GM19193 (cell line): ENCODE measurements around the gene MRPS6.

Experiments used
- POLR2A ChIP-seq: IDR thresholded peaks from 4 replicates; pipeline ENCODE4 v1.6.1; 2011; ENCODE audit not compliant: insufficient read depth, insufficient read length; ENCODE audit errors: extremely low read depth

Gene MRPS6

DNA sequence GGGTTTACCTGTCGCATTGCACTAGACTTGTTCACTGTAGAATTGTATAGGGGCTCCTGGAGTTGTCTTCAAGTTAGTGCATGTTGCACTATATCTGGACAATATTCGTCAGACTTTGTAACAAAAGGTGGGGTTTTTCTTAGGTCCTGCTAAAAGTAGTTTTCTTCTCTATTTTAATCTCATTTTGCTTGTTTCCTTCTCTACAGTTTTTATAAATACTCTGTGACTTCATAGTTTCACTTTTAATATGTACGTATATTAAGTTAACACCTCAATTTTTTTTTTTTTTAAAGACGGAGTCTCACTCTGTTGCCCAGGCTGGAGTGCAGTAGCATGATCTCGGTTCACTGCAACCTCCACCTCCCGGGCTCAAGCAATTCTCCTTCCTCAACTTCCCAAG, 26.5 kb upstream of the MRPS6 start:
- no peak for TF ChIP-seq POLR2A

GRCh38 chr21:34047835-34048234, 25.5 kb upstream of the MRPS6 start:
- no peak for TF ChIP-seq POLR2A

DNA sequence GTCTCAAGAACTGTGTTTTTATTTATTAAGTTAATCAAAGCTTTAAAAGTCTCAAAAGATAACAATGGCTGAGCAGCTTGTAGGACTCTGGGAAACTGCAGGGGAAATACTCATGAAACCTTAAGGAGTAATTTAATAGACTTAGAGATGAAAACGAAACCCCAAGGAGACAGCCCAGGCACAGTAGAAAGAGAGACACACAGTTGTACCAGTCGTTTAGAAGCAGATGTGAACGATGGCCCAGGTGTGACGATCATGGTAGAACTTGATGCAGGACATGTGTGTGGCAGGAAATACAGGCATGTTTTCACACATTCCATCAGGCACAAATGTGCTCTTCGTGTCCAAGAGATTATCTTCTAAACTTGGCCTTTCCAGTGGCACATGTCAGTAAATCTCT, 21.2 kb upstream of the MRPS6 start:
- TF ChIP-seq POLR2A, result no peak

DNA sequence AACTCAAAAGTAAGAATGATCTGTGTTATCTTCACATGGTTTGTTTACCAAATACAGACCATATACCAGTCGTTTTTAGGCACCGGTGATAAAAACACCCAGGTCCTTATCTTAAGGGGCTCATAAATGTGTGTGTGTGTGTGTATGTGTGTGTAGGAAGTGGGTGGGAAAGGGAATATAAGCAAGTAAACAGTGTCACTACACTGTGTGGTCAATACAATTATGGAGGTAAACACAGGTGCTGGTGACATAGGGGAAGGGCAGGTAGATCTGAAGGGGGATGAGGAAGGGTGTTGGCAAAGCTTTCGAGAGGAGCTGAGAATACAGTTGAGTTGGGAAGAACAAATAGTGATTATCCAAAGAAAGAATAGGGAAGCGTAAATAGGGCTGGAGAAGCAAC, 19.1 kb upstream of the MRPS6 start:
- no peak for TF ChIP-seq POLR2A

DNA sequence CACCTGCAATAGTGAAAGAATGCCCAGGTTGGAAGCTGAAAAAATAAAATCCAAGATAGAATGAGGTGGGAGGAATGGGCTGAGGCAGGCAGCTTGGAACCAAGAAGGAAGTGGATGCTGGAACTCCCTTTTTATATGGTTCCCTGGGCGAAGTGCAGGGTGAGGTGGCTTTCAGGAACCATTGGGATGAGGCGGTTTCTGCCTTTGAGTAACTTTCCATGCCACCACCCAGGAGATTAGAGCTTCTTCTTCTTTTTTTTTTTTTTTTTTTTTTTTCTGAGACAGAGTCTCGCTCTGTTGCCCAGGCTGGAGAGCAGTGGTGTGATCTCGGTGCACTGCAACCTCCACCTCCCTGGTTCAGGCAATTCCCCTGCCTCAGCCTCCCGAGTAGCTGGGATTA, 17.8 kb upstream of the MRPS6 start:
- no peak for TF ChIP-seq POLR2A

DNA sequence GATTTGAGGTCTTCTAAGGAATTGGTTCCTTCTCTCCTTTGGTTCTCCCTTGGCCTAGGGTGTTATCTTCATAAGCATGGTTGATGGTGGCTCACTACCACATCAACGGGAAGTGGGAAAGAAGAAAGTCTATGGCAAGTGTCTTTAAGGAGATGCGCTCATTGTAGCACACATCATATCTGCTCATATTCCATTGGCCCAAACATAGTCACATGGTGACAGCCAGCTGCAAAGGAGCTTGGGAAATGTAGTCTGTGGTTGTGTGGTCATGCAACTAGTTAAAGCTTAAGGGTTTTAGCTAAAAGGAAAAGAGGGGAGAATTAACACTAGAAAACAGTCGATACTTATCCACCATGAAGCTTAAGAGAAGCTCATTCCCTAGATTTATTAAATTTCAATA, 11.4 kb upstream of the MRPS6 start:
- TF ChIP-seq POLR2A, result no peak

DNA sequence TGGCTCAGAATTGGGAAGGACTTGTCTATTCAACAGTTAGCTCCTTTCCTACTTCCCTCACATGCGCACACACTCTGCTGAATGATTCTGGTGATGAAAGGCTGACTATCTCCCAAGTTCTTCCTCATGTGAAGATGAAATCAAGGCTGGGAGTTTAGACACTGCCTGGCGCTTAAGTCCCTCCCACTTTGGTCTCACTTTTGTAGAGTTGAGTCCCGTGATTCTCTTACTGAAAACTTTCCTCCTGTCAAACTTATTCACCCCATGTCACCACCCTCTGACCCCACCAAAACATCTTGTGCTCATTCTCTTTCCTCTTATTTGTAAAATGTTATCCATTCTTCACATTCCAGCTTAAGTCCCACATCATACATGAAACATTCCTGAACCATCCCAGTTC, 8.4 kb upstream of the MRPS6 start:
- TF ChIP-seq POLR2A, result no peak

- TF ChIP-seq POLR2A, result no peak
These were observed 1.7 kb upstream of the MRPS6 start for GRCh38 chr21:34071683-34072082.

- no peak for TF ChIP-seq POLR2A
These were observed 990 bp upstream of the MRPS6 start for GRCh38 chr21:34072145-34073031.

DNA sequence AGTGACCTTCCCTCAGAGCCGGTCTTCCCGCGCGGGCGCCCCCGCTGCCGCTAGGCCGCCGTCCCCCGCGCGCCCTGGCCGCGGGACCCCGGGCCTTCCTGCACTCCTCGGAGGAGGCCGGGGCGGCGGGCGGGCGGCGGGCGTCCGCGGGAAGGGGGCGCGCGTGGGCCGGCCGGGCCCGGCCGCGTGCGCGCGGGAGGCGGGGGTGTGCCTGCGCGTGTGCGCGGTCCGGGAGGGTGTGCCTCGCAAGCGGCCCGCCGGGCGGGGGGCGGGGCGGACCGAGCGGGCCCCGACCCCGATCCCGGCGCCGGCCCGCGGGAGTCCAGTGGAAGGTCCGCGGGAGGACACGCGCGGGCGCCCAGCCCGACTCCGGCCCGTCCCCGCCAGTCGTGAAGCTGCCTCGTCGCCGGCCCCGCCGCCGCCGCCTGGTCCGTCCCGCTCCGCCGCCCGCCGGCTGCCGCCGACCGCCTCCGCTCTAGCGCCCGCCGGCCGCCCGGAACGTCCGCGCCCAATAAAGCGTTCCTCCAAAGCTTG, 438 bp downstream of the MRPS6 start:
- TF ChIP-seq POLR2A, result no peak

- no peak for TF ChIP-seq POLR2A
These were observed 1.1 kb downstream of the MRPS6 start for GRCh38 chr21:34074283-34075090.

- no peak for TF ChIP-seq POLR2A
These were observed 1.7 kb downstream of the MRPS6 start for GRCh38 chr21:34075091-34075425.

- no peak for TF ChIP-seq POLR2A
These were observed 2.6 kb downstream of the MRPS6 start for GRCh38 chr21:34075760-34076660.

GRCh38 chr21:34076835-34077234, 3.5 kb downstream of the MRPS6 start:
- TF ChIP-seq POLR2A, result no peak

DNA sequence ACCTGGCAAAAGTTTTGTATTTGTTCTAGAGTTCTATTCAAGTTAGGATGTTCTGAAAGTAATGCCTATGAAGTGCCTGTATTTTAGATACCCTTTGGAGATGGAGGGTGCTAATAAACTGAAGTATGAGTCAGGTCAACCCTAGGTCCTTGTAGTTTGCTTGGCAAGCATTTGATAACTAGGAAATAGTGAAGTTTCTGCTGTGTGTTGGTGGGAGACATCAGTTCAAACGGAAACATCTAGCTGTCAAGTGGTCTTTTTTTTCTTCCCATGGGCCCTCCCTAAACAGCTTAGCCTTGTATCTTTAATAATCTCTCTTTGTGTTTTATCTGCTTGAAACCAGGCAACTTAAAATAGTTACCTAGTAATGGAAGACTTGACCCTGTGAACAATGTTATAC, 4.5 kb downstream of the MRPS6 start:
- TF ChIP-seq POLR2A, result no peak
